HG02884 (cell line): ENCODE results near the gene WWOX.
A peak's percentile ranks its signal among the peaks of the same experiment; 100 is the strongest.

Experiments
- ATAC-seq: cut with Tn5 transposase; IDR thresholded peaks from one replicate; pipeline ENCODE4 v1.9.1; 2021; ENCODE audit warnings: mild to moderate bottlenecking, moderate library complexity; ENCODE audit not compliant: unreplicated experiment

WWOX gene

DNA sequence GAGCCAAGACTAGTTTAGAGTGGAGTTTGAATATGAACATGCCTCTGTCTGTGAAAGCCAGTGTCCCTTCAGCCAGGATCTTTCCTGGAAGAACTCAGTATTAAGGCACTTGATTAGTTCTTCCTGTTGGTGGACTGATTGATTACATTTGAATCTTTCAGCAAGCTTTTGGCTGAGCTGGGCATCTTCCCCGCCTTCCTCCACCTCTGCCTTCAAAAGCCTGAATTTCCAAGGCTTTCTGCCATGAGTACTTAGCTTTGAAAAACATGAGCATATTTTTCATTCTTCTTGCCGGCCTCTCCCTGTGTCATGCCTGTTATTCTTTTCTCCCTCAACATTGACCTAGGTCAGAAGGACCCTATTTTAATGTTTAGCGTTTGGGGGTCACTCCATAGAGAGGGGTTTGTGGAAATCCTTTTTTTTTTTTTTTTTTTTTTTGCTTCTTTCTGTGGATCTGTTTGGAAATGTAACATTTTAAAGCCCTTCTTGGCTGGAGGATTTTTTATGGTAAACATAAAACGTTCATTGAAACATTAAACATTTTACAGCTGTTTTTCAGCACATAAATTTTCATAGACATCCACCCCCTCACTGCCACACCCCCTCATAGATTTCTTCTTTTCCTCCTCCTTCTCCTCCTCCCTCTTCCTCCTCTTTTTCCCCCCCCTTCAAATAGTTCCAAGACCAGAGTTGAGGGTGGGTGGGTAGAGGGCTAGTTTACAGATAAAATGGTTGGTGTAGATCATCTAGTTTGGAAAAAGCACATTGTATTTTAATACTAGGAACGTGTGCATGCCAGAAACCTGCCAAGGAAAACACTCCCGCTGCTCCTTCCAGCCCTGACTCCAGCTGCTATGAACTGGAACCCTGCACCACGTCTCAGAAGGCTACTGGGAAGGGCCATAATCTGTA lies 645.9 kb downstream of the WWOX start:
- ATAC-seq, result no peak

DNA sequence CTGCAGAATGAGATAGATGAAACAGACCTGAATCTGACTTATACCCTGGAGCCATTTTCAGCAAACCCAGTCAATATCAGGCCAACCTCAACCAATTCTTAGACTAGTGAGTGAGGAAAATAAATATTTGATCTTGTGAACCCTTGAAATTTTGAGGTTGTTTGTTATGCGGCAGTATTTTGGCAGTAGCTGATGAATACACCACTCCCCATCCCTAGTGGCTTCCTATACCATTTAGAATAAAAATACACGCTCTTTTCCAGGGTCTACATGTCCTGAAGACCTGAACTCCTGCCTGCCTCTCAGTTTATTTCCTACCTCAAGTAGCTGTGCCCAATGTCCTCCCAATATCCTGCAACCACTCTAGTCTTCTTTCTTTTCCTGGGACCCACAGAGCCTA lies 647.3 kb downstream of the WWOX start:
- no peak for ATAC-seq

DNA sequence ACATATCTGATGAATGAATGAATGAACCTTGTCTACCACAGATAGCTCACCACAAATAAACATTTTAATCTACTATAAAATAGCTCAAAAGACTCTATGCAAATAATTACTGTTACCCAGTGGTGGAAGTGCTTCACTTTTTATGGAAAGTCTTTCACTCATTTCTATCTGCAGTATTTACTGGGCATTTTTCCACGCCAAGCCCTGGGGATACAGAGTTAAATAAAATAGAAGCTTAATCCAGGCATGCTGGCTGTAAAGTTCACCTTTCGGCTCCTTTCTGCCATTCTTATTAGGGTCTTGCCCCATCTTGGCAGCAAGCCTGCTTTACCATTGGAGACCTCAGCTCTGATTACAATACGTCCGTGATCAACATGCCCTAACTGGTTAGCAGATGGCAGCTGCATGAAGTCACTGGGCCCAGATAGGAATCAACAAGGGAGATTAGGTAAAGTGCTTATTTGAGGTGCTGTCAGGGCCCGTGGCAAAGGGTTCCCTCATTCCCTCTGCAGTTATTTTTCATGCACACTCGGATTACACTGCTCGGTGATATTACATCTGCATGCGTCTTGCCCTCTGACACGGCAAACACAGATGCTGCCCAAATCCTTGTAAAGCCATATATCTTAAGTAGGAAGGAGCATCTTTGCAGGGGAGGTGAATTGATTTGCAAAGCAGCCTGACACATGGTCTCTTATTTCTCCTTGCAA lies 648.9 kb downstream of the WWOX start:
- no peak for ATAC-seq

GRCh38 chr16:78749745-78750268 lies 650.4 kb downstream of the WWOX start:
- no peak for ATAC-seq

DNA sequence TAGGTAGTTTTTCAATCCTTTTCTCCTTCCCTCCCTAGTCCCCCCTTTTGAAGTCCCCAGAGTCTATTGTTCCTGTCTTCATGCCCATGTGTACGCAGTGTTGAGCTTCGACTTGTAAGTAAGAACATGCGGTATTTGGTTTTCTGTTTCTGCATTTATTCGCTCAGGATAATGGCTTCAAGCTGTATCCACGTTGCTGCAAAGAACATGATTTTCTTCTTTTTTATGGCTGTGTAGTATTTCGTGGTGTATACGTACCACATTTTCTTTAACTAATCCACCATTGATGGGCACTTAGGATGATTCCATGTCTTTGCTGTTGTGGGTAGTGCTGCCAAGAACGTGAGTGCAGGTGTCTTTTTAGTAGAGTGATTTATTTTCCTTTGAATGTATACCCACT lies 651.2 kb downstream of the WWOX start:
- no peak for ATAC-seq

GRCh38 chr16:78751601-78752000 lies 652.1 kb downstream of the WWOX start:
- ATAC-seq, result no peak

GRCh38 chr16:78754713-78755112 lies 655.3 kb downstream of the WWOX start:
- no peak for ATAC-seq

DNA sequence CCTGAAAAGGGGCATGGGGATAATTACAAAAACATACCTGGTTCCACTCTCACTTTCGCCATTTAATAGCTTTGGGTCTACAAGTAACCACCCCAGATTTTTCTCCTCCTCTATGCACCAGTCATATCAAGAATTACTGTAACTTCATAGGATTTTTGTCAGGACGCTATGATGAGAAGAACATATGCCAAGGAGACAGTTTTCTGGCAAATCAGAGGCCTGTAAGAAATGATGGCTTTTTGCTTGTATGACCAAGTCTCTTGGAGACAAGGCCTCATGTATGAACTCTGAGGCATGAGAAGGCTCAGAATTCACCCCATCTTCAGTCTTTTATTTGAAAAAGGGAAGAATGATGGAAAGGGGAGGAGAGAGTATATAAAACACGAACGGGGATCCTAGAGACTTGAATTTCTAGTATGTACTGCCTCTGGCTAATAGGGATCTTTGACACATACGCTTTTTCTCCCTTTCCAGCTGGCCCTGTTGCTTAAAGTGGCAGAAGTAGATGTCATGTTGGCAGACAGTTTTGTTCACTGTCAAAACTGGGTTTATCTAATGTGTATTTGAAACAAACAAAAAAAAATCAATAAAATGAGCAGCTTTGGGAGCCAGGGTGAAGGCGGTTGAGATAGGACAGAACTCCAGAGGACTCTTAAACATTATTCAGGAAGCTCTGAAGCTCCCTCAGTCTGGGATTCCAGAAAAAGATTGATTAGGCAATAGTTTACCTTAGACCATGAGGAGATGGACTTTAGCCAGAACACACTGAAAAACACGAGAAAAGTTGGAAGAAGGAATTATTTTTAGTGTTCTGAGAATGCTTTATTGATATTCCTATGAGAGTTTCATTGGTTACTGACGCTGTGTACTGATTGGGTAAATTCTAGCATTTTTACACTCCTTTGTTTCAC lies 656.6 kb downstream of the WWOX start:
- no peak for ATAC-seq

DNA sequence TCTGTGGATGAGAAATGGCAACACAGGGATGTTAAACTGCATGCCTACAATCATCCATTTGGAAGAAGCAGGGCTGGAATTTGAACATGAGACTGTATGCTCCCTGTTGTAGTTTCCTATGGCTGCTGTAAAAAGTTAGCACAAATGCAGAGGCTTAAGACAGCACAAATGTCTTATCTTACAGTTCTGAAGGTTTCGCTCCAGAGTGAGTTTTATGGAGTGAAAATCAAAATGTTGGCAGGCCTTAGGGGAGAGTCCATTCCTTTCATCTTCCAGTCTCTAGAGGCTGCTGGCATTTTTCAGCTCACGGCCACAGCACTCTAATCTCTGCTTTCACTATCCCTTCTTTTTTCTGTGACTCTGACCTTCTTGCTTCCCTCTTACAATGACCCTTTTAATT lies 660.1 kb downstream of the WWOX start:
- no peak for ATAC-seq

DNA sequence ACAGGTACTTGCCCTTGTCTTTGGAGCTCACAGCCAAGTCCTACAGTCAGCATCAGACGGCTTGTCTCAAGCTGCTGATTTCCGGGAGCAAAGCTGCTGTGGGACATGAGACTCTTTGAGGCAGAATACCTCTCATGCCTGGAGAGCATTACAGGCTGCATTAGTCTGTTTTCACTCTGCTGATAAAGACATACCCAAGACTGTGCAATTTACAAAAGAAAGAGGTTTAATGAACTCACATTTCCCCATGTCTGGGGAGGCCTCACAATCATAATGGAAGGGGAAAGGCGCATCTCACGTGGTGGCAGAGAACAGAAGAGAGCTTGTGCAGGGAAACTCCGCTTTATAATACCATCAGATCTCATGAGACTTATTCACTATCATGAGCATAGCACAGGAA lies 661.2 kb downstream of the WWOX start:
- no peak for ATAC-seq

DNA sequence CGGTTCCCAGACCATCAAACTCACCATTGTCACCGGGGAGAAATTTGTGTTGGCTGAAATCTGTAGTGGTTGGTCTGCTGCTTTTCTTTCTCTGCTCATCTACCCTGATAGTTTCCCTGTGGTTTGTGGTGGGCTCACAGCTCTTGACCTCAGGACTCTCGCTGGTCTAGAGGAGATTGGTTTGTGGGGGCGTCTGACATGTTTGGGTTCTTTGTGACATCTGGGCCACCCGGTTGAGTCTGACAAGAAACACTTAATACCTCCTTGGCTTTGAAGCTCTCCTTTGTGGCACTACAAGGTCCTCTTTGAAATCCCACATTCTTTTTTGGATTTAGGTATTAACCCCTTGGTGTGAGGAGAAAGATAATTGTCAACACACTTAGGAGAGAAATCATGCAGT lies 662.0 kb downstream of the WWOX start:
- peak; percentile 84 for ATAC-seq

GRCh38 chr16:78762222-78762621 lies 662.8 kb downstream of the WWOX start:
- peak; percentile 76 for ATAC-seq

- no peak for ATAC-seq
Observed at GRCh38 chr16:78763821-78764440, 664.5 kb downstream of the WWOX start.

DNA sequence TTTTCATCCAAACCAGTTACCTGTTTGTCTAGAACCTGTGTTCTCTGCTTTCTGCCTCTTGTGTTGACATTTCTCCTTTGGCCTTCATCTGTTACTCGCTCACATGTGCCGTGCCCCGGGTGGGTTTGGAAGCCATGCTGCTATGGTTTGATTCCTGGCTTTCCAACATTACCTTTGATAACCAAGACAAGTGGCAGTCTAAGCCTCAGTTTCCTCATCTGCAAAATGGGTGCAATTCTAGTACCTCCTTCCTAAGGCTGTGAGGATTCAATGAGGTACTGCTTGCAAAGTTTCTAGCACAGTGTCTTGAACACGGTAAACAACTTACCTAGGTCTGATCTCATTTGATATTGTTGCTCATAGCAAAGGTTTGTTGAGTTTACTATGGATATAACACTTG lies 665.0 kb downstream of the WWOX start:
- no peak for ATAC-seq

GRCh38 chr16:78768226-78768625 lies 668.8 kb downstream of the WWOX start:
- no peak for ATAC-seq

DNA sequence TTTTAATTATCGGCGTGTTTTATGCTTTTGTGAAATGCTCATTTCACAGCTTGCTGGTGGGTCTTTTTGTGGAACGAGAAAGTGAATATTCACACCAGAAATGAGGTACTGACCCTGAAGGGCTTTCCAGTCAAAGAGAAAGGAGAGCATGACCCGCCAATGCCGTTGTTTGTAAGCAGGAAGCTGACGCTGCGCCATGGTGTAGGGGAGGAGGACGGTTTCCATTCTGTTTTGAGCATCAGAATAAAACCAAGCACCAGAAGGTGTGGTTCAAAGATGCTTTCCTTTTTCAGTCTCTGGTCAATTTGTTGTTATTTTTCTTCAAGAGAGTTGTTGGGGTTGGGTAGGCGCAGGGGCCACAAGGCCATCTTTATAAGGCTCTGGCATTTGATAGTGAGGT lies 669.3 kb downstream of the WWOX start:
- ATAC-seq, result no peak

DNA sequence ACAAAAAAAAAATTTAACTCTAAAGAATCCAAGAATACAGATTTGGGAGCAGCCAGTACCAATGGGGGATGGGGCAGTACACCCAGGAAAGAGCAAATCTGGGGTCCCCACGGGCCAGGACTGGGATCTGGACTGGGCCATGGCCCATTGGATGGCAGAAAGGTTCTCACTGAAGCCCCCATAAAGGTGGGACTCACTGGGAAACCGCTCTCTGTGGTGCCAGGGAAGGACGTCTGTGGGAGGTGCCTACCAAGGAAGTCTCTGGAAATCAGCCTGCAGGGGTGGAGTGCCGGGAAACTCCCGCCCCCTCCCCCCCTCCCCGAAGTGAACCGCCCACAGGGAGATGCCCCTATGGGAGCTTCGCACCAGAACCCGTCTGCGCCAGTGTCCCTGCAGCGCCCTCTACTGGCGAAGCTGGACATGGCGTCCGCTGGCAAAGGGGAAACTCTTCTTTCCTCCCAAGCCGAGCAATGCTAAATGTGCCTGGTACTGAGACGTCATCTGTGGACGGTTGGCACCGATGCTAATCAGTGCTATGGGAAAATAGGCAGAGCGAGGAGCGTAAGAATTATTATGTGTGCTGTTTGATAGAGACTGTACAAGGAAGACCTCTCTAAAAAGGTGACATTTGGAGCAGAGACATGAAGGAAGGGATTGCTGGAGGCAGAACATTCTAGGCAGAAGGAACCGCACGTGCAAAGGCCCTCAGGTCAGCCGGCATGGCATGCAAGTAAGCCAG lies 671.1 kb downstream of the WWOX start:
- ATAC-seq, result no peak

DNA sequence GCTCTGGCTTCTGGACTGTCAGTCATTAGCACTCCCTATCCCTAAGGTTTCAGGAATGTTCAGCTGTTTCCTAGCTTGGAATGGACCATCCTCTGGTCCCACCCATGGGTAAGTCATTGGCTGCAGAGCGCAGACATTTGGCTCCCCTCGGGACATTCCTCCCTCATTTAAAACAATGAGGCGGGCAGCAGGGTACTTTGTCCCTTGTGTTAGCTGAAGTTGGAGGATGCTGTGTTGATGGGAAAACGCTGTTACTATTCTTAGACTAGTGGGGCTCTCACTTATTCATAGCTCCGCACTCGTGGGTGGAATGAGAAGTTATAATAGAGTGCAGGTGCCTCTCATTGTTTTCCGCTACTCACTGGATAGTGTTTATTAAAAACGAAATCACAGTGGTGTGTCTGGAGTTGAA lies 673.8 kb downstream of the WWOX start:
- ATAC-seq, result no peak

- ATAC-seq, result no peak
Observed at GRCh38 chr16:78773706-78774105, 674.3 kb downstream of the WWOX start.

GRCh38 chr16:78775161-78775561 lies 675.7 kb downstream of the WWOX start:
- ATAC-seq, result no peak
